ENCODE measurements around the gene LONP2. TPM values are rescaled to one million over a fixed set of nuclear protein-coding genes. Genes with fewer than 3 reads are reported as not detected.

Gene LONP2
- total and polyA plus RNA-seq, 5 donors, result 29.3 to 79.3 (median 75.5) TPM

DNA sequence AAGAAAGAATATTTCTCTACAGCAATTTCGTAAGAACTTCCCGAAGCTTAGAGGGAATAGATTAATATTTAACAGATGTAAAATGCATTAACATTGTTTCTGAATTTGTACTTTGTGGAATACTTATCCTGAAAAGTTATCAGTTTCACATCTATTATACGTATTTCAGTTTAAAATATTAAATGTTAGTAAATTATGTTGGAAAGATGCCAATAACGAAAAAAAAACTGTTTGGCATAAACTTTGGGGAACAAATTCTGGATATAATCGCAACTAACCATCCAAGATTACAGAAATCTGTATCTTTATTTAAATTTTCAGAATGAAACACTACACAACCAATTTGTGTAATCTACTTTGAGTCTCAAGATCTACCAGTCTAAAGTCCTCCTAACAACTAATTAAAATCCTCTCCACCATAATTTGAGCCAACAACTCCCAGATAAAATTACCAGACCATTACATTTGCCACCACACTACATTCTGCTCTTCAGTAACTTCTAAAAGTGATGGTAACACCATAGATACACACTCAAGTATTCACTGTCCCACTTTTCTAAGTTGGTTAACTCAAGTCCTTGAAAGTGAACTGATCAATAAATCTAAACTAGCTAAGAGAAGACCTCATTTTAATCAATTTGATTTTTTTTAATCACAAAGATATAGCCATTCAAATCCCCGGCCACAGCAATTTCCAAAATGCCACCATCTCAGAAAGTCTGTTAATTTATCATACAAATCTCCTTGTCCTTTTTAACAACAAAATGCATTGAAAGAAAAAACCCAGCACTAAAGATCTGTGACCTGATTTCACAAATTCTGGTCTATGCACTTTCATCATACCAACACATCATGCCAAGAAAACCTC is 139.1 kb downstream of the LONP2 start:
- Histone ChIP-seq H3K4me1 (ENCODE audit: control insufficient read depth, insufficient read depth, low read length) (peaks cover 19% of the 10 kb centered on the region), H3K4me3 (ENCODE audit: low read length) (peak overlapping the region; percentile 96)
- DNase-seq, result no peak

DNA sequence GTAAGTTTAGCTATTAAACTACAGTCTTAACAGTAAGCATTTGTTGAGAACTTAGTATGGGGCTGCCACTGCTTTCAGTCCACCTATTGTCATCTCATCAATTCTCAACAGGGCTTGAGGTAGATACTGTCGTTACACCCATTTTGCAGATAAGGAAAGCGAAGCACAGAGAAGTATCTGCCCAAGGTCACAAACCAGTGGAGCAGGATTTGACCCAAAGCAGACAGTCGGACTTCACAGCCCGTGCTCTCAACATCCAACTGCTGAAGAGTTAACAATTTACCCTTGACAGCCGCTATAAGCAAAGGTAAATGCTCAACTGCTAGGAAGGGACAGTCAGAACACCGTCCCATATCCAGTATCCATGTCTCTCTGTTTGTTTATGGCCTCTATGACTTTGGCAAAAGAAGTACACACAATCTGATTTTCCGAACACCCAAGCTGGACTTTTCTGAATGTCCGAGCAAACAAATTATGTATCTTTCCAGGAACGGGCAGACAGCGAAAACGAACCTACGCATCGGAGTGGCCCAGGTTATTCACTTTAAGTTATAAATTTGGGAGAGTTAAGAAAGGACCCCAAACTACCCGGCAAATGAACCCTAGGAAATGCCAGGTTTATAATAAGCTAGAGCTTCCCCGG is 139.9 kb downstream of the LONP2 start:
- WGBS, result 2% methylated on average over 15 of the region's 15 CpGs

More for the DNA sequence above, 139.1 kb downstream of the LONP2 start:
- intact Hi-C loops (cut with DNase I), result loop anchor here in 1 of 4 donors (5.0 kb wide), 1 partner anchor 154 kb away; no protein-coding TSS in a partner anchor
- ATAC-seq, result no peak
- Histone ChIP-seq H3K9me3 (ENCODE audit: control insufficient read depth, low read length) (no peaks in the 10 kb centered on the region), H3K27ac (ENCODE audit: low read length) (peak overlapping the region; percentile 90), H3K27me3 (ENCODE audit: control insufficient read depth, insufficient read depth) (no peaks in the 10 kb centered on the region)
- WGBS, result 34% methylated on average over 6 of the region's 6 CpGs

DNA sequence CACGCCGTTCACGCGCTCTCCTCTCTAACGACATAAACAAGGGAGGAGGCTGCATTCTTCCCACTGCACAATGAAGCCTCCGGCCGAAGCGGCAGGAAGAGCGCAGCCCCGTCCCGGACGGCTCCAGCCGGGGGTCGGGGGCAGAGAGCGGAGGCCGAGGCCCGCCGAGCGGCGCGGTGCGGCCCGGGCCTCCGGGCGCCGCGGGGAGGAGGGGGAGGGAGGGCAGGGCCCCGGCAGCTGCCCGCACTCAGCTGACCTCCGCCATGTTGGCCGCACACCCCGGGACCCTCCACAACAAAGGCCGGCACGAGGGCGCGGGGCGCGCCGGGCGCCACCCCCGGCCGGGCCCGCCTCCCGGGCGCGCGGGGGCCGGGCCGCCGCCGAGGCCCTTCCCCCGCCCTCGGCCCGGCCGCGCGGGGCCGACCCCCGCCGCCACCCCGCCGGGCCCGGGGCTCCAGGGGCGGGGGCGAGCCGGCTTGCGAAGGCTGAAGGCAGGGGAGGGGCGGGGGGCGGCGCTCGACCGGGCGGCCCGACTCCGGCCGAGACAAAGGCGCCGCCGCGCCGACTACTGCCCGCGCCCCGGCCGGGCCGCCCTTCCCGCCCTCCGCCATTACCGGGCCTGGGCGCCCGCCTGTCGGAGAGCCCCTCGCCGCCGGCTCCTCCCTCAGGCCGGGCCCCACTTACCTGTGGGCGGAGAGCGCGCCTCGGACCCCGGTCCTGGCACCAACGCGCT is 140.6 kb downstream of the LONP2 start:
- DNase-seq (peak; percentile 65 to 89 (median 87)), ATAC-seq (peak; percentile 78 to 79)
- under 1% methylated on average over 103 of the region's 103 CpGs for WGBS
- Histone ChIP-seq H3K9me3 (ENCODE audit: control insufficient read depth, low read length) (no peaks in the 10 kb centered on the region), H3K27ac (ENCODE audit: low read length) (peak overlapping the region; percentile 97), H3K4me1 (ENCODE audit: control insufficient read depth, insufficient read depth, low read length) (peaks cover 9% of the 10 kb centered on the region), H3K27me3 (ENCODE audit: control insufficient read depth, insufficient read depth) (no peaks in the 10 kb centered on the region), H3K4me3 (ENCODE audit: low read length) (peak overlapping the region; percentile 96)
- intact Hi-C loops (cut with DNase I), result loop anchor here in 1 of 4 donors (5.0 kb wide), 1 partner anchor 153 kb away; no protein-coding TSS in a partner anchor

More for the DNA sequence above, 139.9 kb downstream of the LONP2 start:
- H3K4me3 ChIP-seq (ENCODE audit: low read length), result peak overlapping the region; percentile 96
- ATAC-seq (no peak), DNase-seq (no peak)
- H3K9me3 ChIP-seq (ENCODE audit: control insufficient read depth, low read length), result no peaks in the 10 kb centered on the region
- H3K27me3 ChIP-seq (ENCODE audit: control insufficient read depth, insufficient read depth), result no peaks in the 10 kb centered on the region
- peak overlapping the region; percentile 90 for H3K27ac ChIP-seq (ENCODE audit: low read length)
- intact Hi-C loops (cut with DNase I), result loop anchor here in 1 of 4 donors (5.0 kb wide), 1 partner anchor 153 kb away; no protein-coding TSS in a partner anchor
- H3K4me1 ChIP-seq (ENCODE audit: control insufficient read depth, insufficient read depth, low read length), result peaks cover 15% of the 10 kb centered on the region

DNA sequence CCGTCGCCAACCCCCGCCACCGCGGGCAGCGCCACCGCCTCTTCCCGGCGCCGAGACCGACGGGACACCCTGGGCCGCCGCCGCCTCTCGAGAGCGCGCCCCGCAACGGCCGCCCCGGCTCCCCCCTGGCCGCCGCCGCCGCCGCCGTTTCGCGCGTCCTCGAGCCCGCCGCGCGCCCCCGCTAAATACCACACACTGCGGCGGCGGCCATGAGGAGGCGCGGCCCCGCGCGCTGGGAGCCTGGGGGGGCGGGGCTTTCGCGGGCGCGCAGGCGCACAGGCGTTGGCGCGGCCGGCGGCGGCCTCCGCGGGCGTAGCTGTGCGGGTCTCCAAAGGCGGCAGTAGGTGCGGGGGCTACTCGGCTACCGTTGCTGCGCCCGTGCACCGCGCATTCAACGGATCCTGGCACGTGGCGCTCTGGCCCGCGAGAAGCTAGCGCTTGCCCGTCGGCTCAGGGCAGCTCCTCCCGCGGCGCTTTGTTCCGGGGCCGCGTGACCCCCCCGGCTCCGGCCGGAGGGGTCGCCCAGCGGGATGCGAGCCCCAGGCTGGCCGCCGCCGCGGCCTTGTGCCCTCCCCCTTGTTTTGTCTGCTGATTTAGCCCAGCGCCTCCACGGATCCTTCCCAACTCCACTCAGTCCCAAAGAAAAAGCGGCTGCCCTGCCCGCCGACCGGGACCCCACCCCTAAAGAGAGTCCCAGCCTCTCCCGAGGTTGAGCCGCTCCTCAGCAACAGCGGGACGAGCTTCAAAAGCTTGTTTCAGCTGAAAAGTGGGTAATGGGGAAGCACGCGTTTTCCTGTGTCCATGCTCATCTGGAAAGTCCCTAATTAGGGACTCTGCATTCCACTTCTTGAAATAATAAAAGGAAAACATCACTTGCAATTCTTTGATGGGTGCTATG is 141.4 kb downstream of the LONP2 start, which contains the start of gene SIAH1:
Gene SIAH1 (minus strand): TSS at position 161 of the 898 bp plus-strand sequence. CDS start 22,985 bp downstream, outside the sequence.
- ATAC-seq, result peak; percentile 92 to 93
- H3K27ac ChIP-seq (ENCODE audit: low read length), result peak within 1 kb of the TSS; percentile 97
- peaks cover 8% of the 10 kb centered on the region for H3K4me1 ChIP-seq (ENCODE audit: control insufficient read depth, insufficient read depth, low read length)
- WGBS, result under 1% methylated on average over 105 of the region's 105 CpGs
- H3K4me3 ChIP-seq (ENCODE audit: low read length), result peak within 1 kb of the TSS; percentile 96
- DNase-seq, result peak; percentile 85 to 96 (median 95)
- no peaks in the 10 kb centered on the region for H3K9me3 ChIP-seq (ENCODE audit: control insufficient read depth, low read length)
- intact Hi-C loops (cut with DNase I), result no loop called here
- no peaks in the 10 kb centered on the region for H3K27me3 ChIP-seq (ENCODE audit: control insufficient read depth, insufficient read depth)

DNA sequence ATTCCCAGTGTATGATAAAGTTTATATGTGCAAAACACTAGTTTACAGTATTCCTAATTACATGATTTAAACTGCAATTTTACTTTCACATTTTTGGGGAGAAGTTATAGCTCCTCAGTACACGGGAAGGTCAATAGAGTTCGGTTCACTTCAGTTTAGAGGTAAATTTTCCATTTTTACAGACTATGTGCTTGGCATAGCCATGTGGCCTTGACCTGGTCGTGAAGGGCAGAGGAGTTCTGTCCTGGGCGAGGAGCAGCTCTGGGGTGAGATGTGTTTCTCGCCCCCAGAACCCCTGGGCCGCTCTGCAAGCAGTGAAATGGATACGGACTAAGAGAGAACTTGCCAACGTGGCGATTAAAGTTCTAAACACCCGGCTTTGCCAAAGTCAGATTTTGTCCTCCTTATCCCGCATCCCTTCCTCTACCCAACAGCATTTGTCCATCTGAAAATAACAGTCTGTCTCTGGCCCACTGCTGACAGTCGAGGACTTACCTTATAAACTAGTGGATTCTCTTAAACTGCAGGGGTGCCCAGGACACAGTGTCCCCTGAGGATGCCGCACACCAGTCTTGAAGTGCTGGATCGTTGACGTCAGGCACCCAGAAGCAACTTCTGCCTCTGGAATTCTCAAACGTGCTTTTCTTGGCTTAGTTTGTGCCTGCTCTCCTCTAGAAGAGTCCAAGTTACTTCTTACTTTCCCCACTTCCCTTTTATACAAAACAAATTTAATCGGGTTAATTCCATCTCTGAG is 142.6 kb downstream of the LONP2 start:
- H3K4me1 ChIP-seq (ENCODE audit: control insufficient read depth, insufficient read depth, low read length), result peaks cover 3% of the 10 kb centered on the region
- H3K4me3 ChIP-seq (ENCODE audit: low read length), result no peak overlapping the region
- WGBS, result 76% methylated on average over 17 of the region's 17 CpGs
- H3K9me3 ChIP-seq (ENCODE audit: control insufficient read depth, low read length), result no peaks in the 10 kb centered on the region
- no peaks in the 10 kb centered on the region for H3K27me3 ChIP-seq (ENCODE audit: control insufficient read depth, insufficient read depth)
- H3K27ac ChIP-seq (ENCODE audit: low read length), result no peak overlapping the region
- intact Hi-C loops (cut with DNase I), result no loop called here
- no peak for ATAC-seq
- peak in 2 of 3 donors; percentile 49 to 63 for DNase-seq

DNA sequence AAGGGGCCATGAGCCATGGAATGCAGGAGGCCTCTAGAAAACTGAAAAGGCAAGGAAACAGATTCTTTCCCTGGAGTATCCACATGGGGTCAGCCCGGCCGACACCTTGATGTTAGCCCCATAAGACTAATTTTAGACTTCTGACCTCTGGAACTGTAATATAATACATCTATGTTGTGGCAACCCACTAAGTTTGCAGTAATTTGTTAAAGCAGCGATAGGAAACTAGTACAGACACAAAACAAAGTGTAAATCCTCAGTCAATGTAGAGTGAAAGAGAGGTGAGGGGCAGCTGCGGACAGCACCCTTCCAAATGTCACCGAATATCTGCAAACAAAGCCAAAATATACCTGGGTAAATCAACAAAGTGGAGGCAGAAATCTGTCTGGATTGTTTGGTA is 148.3 kb downstream of the LONP2 start:
- Histone ChIP-seq H3K4me3 (ENCODE audit: low read length) (no peak overlapping the region), H3K27ac (ENCODE audit: low read length) (no peak overlapping the region), H3K27me3 (ENCODE audit: control insufficient read depth, insufficient read depth) (no peaks in the 10 kb centered on the region), H3K4me1 (ENCODE audit: control insufficient read depth, insufficient read depth, low read length) (no peaks in the 10 kb centered on the region), H3K9me3 (ENCODE audit: control insufficient read depth, low read length) (no peaks in the 10 kb centered on the region)
- intact Hi-C loops (cut with DNase I), result no loop called here
- 96% methylated on average over 5 of the region's 5 CpGs for WGBS
- DNase-seq, result no peak
- no peak for ATAC-seq

DNA sequence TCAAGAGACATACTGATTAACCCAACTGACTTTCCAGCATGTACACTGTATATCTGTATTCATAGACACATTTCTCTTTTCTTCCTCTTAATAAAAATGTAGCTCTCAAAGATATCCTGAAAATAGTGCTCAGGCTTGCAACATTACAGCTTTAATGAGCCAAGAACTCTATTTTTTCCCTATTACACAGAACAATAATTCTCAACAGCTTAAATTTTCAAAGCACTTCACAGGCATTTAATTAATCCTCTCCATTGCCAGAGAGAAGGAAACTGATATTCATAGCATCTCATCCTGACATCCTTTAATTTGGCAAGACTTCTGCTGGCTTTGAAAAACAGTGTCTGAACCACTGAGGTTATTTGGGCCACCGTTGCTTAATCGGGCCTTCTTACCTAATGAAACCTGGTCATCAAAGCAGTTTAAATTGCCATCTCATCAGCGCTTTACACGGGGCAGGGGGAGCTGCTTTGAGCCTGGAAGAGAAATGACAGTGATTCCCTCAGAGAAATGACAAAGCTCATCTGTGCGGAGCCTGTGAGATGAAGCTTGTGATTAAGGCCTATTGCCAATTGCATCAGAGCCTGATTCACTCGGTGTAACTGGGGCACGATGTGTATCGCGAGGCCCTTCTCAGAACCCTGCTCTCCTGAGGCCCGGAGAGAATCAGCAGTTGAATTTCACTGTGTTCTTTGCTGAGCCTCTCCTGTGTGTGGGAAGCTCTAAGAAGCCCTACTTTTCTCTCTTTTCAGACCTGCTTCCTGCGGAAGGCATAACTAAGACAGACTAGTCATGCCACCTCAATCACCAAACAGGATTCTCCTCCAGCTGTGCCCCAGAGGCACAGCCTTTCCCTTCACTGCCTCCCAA is 149.6 kb downstream of the LONP2 start:
- peak in 1 of 2 donors; percentile 37 for ATAC-seq
- 70% methylated on average over 11 of the region's 11 CpGs for WGBS
- no peak overlapping the region for H3K4me3 ChIP-seq (ENCODE audit: low read length)
- no peaks in the 10 kb centered on the region for H3K9me3 ChIP-seq (ENCODE audit: control insufficient read depth, low read length)
- intact Hi-C loops (cut with DNase I), result no loop called here
- H3K4me1 ChIP-seq (ENCODE audit: control insufficient read depth, insufficient read depth, low read length), result no peaks in the 10 kb centered on the region
- no peak overlapping the region for H3K27ac ChIP-seq (ENCODE audit: low read length)
- no peak for DNase-seq
- H3K27me3 ChIP-seq (ENCODE audit: control insufficient read depth, insufficient read depth), result no peaks in the 10 kb centered on the region

DNA sequence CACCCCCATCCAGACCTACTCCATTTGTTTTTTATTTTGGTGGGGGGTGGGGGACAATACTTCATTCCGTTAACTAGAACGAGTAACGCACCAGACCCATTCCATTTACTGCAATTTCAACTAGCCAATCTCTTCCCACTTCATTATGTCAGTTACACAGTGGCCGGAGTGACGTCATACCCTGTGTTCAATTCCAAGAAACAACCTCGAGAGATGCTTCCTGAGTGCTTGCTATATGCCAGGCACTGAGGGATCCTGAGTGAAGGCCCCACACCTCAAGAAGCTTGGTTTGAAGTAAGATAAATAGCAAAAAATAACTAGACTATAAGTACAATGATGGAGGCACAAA is 150.2 kb downstream of the LONP2 start:
- intact Hi-C loops (cut with DNase I), result no loop called here
- H3K27ac ChIP-seq (ENCODE audit: low read length), result no peak overlapping the region

DNA sequence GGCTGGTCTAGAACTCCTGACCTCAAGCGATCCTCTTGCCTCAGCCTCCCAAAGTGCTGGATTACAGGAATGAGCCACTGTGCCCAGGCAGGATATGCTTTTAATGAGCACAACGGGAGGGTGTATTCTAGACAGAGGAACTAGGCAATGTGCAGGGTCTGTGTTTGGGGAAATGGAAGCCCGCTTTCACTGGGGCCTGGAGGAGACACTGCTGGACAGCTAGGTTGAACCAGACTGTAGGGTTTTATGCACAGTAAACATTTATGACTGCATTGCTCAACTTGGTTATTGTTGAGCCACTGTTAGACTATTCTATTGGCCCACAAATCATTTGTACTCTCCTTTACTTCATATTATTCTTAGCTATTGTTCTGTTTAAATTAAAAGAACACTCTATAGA is 151.3 kb downstream of the LONP2 start:
- ATAC-seq (peak; percentile 45 to 46), DNase-seq (no peak)
- Histone ChIP-seq H3K4me1 (ENCODE audit: control insufficient read depth, insufficient read depth, low read length) (peaks cover 2% of the 10 kb centered on the region), H3K4me3 (ENCODE audit: low read length) (no peak overlapping the region), H3K9me3 (ENCODE audit: control insufficient read depth, low read length) (no peaks in the 10 kb centered on the region), H3K27me3 (ENCODE audit: control insufficient read depth, insufficient read depth) (no peaks in the 10 kb centered on the region), H3K27ac (ENCODE audit: low read length) (no peak overlapping the region)
- 78% methylated on average over 3 of the region's 3 CpGs for WGBS
- intact Hi-C loops (cut with DNase I), result no loop called here

More for the DNA sequence above, 150.2 kb downstream of the LONP2 start:
- H3K4me1 ChIP-seq (ENCODE audit: control insufficient read depth, insufficient read depth, low read length), result peaks cover 2% of the 10 kb centered on the region
- DNase-seq (no peak), ATAC-seq (no peak)
- 83% methylated on average over 6 of the region's 6 CpGs for WGBS
- no peaks in the 10 kb centered on the region for H3K27me3 ChIP-seq (ENCODE audit: control insufficient read depth, insufficient read depth)
- H3K9me3 ChIP-seq (ENCODE audit: control insufficient read depth, low read length), result no peaks in the 10 kb centered on the region
- no peak overlapping the region for H3K4me3 ChIP-seq (ENCODE audit: low read length)
